ENCODE data around the gene GNAI3. TPM values are rescaled to one million over a fixed set of nuclear protein-coding genes. Genes with fewer than 3 reads are reported as not detected.

GNAI3 gene
- total RNA-seq, 2 donors from 2014 or later: 2.6 to 2.8 TPM

DNA sequence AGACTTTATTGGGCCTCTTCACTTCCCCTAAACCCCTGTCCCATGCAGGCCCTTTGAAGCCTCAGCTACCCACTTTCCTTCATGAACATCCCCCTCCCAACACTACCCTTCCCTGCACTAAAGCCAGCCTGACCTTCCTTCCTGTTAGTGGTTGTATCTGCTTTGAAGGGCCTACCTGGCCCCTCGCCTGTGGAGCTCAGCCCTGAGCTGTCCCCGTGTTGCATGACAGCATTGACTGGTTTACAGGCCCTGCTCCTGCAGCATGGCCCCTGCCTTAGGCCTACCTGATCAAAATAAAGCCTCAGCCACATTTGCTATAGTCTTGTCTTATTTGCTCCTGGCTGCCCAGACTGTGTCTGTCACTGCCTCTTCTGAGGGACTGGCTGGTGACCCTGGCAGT is 113.0 kb downstream of the GNAI3 start:
- peaks cover 18% of the 10 kb centered on the region for H3K36me3 ChIP-seq
- TF ChIP-seq, protein P1, sequence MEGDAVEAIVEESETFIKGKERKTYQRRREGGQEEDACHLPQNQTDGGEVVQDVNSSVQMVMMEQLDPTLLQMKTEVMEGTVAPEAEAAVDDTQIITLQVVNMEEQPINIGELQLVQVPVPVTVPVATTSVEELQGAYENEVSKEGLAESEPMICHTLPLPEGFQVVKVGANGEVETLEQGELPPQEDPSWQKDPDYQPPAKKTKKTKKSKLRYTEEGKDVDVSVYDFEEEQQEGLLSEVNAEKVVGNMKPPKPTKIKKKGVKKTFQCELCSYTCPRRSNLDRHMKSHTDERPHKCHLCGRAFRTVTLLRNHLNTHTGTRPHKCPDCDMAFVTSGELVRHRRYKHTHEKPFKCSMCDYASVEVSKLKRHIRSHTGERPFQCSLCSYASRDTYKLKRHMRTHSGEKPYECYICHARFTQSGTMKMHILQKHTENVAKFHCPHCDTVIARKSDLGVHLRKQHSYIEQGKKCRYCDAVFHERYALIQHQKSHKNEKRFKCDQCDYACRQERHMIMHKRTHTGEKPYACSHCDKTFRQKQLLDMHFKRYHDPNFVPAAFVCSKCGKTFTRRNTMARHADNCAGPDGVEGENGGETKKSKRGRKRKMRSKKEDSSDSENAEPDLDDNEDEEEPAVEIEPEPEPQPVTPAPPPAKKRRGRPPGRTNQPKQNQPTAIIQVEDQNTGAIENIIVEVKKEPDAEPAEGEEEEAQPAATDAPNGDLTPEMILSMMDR (IDR thresholded peaks at IDR 0.05): no peak
- H3K27me3 ChIP-seq: no peaks in the 10 kb centered on the region
- H3K4me1 ChIP-seq: peaks cover 0 to 5% of the 10 kb centered on the region in 2 donors
- no peak overlapping the region for H3K27ac ChIP-seq
- H3K4me3 ChIP-seq: no peak overlapping the region
- DNase-seq (ENCODE audit: low spot score): no peak
- H3K9me3 ChIP-seq: no peaks in the 10 kb centered on the region

DNA sequence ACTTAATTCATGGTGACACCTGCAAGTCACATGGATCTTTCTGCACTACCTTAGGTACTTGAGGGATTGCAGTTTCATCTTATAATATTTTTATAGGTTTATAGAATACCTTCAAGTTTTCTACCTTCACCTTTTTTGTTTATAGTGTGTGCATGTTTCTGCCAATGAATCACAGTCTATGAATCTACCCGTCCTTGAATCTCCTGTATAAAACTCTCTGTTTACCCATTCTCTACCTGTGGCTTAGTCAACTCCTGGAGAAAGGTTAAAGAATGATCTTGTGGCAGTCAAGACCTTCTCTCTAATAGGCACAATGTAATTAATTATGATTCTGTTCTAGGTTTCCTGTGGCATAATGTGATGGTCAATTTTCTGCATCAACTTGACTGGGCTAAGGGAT is 116.3 kb downstream of the GNAI3 start:
- no peaks in the 10 kb centered on the region for H3K4me1 ChIP-seq
- DNase-seq (ENCODE audit: low spot score): no peak
- no peaks in the 10 kb centered on the region for H3K27me3 ChIP-seq
- H3K4me3 ChIP-seq: no peak overlapping the region
- no peak overlapping the region for H3K27ac ChIP-seq
- TF ChIP-seq, protein P1 (IDR thresholded peaks at IDR 0.05): no peak
- peaks cover 15% of the 10 kb centered on the region for H3K36me3 ChIP-seq
- no peaks in the 10 kb centered on the region for H3K9me3 ChIP-seq

DNA sequence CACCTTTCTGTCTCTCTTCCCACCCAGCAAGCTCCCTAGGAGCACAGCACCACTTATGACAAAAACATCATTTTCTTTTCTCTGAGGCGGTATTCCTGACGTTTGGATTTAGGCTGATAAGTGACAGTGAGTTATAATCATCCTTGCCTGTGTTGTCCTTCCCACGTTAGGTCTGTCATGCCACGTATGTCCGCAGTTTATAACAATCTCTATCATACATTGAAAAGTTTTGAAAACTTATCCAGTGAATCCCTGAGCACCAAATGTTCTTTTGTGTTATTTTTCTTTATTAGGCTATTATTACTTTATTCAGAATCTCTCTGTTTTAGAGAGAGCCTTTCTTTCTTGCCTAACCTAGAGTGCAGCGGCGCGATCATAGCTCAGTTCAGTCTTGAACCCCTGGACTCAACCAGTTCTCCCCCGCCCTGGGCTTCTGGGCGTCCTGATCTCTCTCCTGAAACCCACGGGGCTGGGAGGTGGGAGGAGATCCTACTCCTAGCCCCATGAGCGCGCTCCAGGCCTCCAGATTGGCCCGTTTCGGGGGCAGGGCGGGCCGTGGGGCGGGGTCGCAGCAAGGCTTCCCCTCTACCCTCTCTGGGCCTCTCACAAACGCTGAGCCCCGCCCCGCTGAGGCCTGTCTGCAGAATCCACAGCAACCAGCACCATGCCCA is 119.2 kb downstream of the GNAI3 start, which contains the start of gene GSTM2:
Gene GSTM2 (plus strand): TSS at position 606 of the 671 bp plus-strand sequence. CDS start 59 bp downstream, at position 665.
- no peaks in the 10 kb centered on the region for H3K27me3 ChIP-seq
- no peaks in the 10 kb centered on the region for H3K36me3 ChIP-seq
- peak within 1 kb of the TSS; percentile 53 to 67 for H3K27ac ChIP-seq
- no peaks in the 10 kb centered on the region for H3K9me3 ChIP-seq
- peak; percentile 94 for DNase-seq (ENCODE audit: low spot score)
- TF ChIP-seq, protein P1 (IDR thresholded peaks at IDR 0.05): no peak
- H3K4me1 ChIP-seq: no peaks in the 10 kb centered on the region
- peak within 1 kb of the TSS; percentile 49 to 67 for H3K4me3 ChIP-seq

MicroRNAs encoded within 50 kb of the gene (microRNA counts, 767-probe panel; counts per million panel counts)
- microRNA hsa-miR-197-3p: 3,100 to 7,050 counts per million in 2 donors

Other genes with a start within 250 kb of the GNAI3 start
- 100 to 1,000 TPM in 1 of 2 donors, 10 to 100 TPM in 1; 62.2 to 381 TPM for gene MYBPHL, start 241.6 kb upstream of the GNAI3 start, total RNA-seq
- gene SORT1, start 150.7 kb upstream of the GNAI3 start, total RNA-seq: 100 to 1,000 TPM; 114 to 120 TPM
- gene PSMA5, start 122.2 kb upstream of the GNAI3 start, total RNA-seq: 10 to 100 TPM; 19.8 to 27.6 TPM
- gene SYPL2, start 82.1 kb upstream of the GNAI3 start, total RNA-seq: 1 to 10 TPM; 4.7 to 9.6 TPM
- gene ATXN7L2, start 64.7 kb upstream of the GNAI3 start, total RNA-seq: 1 to 10 TPM; 2.4 to 3.5 TPM
- gene CYB561D1, start 54.5 kb upstream of the GNAI3 start, total RNA-seq: 1 to 10 TPM; 2.6 to 6.9 TPM
- 10 to 100 TPM; 11.0 to 15.1 TPM for gene AMIGO1, start 38.9 kb upstream of the GNAI3 start, total RNA-seq
- gene GPR61, start 8.7 kb upstream of the GNAI3 start, total RNA-seq: under 1 TPM; 0.11 to 0.16 TPM
- under 1 TPM in 1 of 2 donors, not detected in 1; 0.59 TPM for gene GNAT2, start 71.0 kb downstream of the GNAI3 start, total RNA-seq
- 10 to 100 TPM; 16.1 to 17.9 TPM for gene AMPD2, start 71.2 kb downstream of the GNAI3 start, total RNA-seq
- gene GSTM4, start 107.5 kb downstream of the GNAI3 start, total RNA-seq: 10 to 100 TPM; 24.6 to 52.6 TPM
- gene GSTM2, start 119.4 kb downstream of the GNAI3 start, total RNA-seq: 10 to 100 TPM; 31.7 to 53.8 TPM
- gene GSTM1, start 139.2 kb downstream of the GNAI3 start, total RNA-seq: 10 to 100 TPM in 1 of 2 donors, not detected in 1; 21.6 TPM
- 1 to 10 TPM; 2.8 to 3.6 TPM for gene GSTM5, start 163.6 kb downstream of the GNAI3 start, total RNA-seq
- gene GSTM3, start 192.4 kb downstream of the GNAI3 start, total RNA-seq: 100 to 1,000 TPM; 121 to 197 TPM
- under 1 TPM in 1 of 2 donors, not detected in 1; 0.19 TPM for gene EPS8L3, start 215.3 kb downstream of the GNAI3 start, total RNA-seq